Parathyroid adenoma (tissue), 2 donors: Measurements from ENCODE around the gene MAD1L1.

Experiments
- H2AFZ ChIP-seq: fragments of 300-600 bp; sonication (generic); one replicate; pipeline ENCODE4 v1.7.0; 2017; ENCODE audit warnings: antibody characterized with exemption, mild to moderate bottlenecking
- H3K27ac ChIP-seq: fragments of 300-600 bp; sonication (generic); one replicate; pipeline ENCODE4 v1.7.0; 2017
- H3K27me3 ChIP-seq: fragments of 300-600 bp; sonication (generic); one replicate; pipeline ENCODE4 v1.7.0; 2017; ENCODE audit warnings: low read length; ENCODE audit not compliant: control insufficient read depth, insufficient read depth
- H3K36me3 ChIP-seq: fragments of 300-600 bp; sonication (generic); one replicate; pipeline ENCODE4 v1.7.0; 2017; ENCODE audit warnings: low read length; ENCODE audit not compliant: control insufficient read depth, insufficient read depth
- H3K4me1 ChIP-seq: fragments of 300-600 bp; sonication (generic); one replicate; pipeline ENCODE4 v1.7.0; 2017; ENCODE audit warnings: control low read depth
- H3K4me2 ChIP-seq: fragments of 300-600 bp; sonication (generic); one replicate; pipeline ENCODE4 v1.7.0; 2017; ENCODE audit warnings: low read length
- H3K4me3 ChIP-seq: fragments of 300-600 bp; sonication (generic); one replicate; pipeline ENCODE4 v1.7.0; 2017; ENCODE audit warnings: low read depth, low read length
- H3K79me2 ChIP-seq: fragments of 300-600 bp; sonication (generic); one replicate; pipeline ENCODE4 v1.7.0; 2017; ENCODE audit warnings: control low read depth
- H3K9ac ChIP-seq: fragments of 300-600 bp; sonication (generic); one replicate; pipeline ENCODE4 v1.7.0; 2017; ENCODE audit warnings: mild to moderate bottlenecking
- H3K9me3 ChIP-seq: fragments of 300-600 bp; sonication (generic); one replicate; pipeline ENCODE4 v1.7.0; 2017; ENCODE audit warnings: low read length; ENCODE audit not compliant: control insufficient read depth
- CTCF ChIP-seq: fragments of 300-600 bp; sonication (generic); IDR thresholded peaks from one replicate; pipeline ENCODE4 v1.7.0; 2017; ENCODE audit warnings: antibody characterized with exemption, mild to moderate bottlenecking
- donor health status: primary hyperparathyroidism.

MAD1L1 gene

GRCh38 chr7:2202361-2202761 is 30.4 kb downstream of the MAD1L1 start:
- Histone ChIP-seq H3K79me2 (peaks cover 2% of the 10 kb centered on the region), H3K27ac (no peak overlapping the region), H2AFZ (no peak overlapping the region), H3K36me3 (no peaks in the 10 kb centered on the region), H3K4me1 (no peaks in the 10 kb centered on the region), H3K9ac (no peak overlapping the region), H3K9me3 (no peaks in the 10 kb centered on the region), H3K4me2 (no peak overlapping the region), H3K4me3 (no peak overlapping the region), H3K27me3 (no peaks in the 10 kb centered on the region)
- TF ChIP-seq CTCF: no peak

GRCh38 chr7:2201686-2202360 is 30.9 kb downstream of the MAD1L1 start:
- H3K79me2 ChIP-seq: peaks cover 2% of the 10 kb centered on the region
- H3K27me3 ChIP-seq: no peaks in the 10 kb centered on the region
- H3K4me1 ChIP-seq: no peaks in the 10 kb centered on the region
- H2AFZ ChIP-seq: no peak overlapping the region
- H3K9me3 ChIP-seq: no peaks in the 10 kb centered on the region
- H3K9ac ChIP-seq: no peak overlapping the region
- H3K27ac ChIP-seq: no peak overlapping the region
- H3K4me3 ChIP-seq: no peak overlapping the region
- TF ChIP-seq CTCF: no peak
- no peaks in the 10 kb centered on the region for H3K36me3 ChIP-seq
- H3K4me2 ChIP-seq: no peak overlapping the region

- no peak overlapping the region for H3K4me3 ChIP-seq
- H3K9me3 ChIP-seq: no peaks in the 10 kb centered on the region
- H3K9ac ChIP-seq: no peak overlapping the region
- no peaks in the 10 kb centered on the region for H3K4me1 ChIP-seq
- no peak for TF ChIP-seq CTCF
- H3K36me3 ChIP-seq: no peaks in the 10 kb centered on the region
- H3K79me2 ChIP-seq: peaks cover 2% of the 10 kb centered on the region
- no peaks in the 10 kb centered on the region for H3K27me3 ChIP-seq
- no peak overlapping the region for H3K4me2 ChIP-seq
- H3K27ac ChIP-seq: no peak overlapping the region
- H2AFZ ChIP-seq: no peak overlapping the region
These were observed 31.6 kb downstream of the MAD1L1 start for GRCh38 chr7:2201128-2201527.

DNA sequence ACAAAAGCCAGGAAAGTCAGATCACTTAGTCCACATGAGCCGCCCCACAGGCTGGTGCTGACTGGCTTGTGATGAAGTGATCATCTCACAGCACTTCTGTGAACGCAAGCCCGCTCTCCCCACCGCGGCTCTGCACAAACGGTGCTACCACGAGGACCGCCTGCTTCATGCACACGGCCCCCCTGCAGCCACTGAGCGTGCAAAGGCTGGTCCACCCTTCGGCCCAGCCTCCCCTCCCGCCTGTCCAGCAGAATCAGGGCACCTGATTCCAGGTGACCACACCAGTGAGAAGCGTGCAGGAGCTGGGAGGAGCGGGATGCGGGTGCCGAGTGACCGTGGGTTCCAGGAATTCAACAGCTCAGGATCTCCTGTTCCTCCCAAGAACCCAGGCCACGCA is 32.2 kb downstream of the MAD1L1 start:
- H3K79me2 ChIP-seq: peaks cover 2% of the 10 kb centered on the region
- no peak overlapping the region for H3K4me3 ChIP-seq
- no peaks in the 10 kb centered on the region for H3K4me1 ChIP-seq
- no peaks in the 10 kb centered on the region for H3K36me3 ChIP-seq
- TF ChIP-seq CTCF: no peak
- no peak overlapping the region for H2AFZ ChIP-seq
- no peak overlapping the region for H3K27ac ChIP-seq
- no peak overlapping the region for H3K9ac ChIP-seq
- no peaks in the 10 kb centered on the region for H3K9me3 ChIP-seq
- H3K27me3 ChIP-seq: no peaks in the 10 kb centered on the region
- H3K4me2 ChIP-seq: no peak overlapping the region

GRCh38 chr7:2199956-2200583 is 32.7 kb downstream of the MAD1L1 start:
- Histone ChIP-seq H3K4me3 (no peak overlapping the region), H2AFZ (no peak overlapping the region), H3K27me3 (no peaks in the 10 kb centered on the region), H3K27ac (no peak overlapping the region), H3K9me3 (no peaks in the 10 kb centered on the region), H3K36me3 (no peaks in the 10 kb centered on the region), H3K9ac (no peak overlapping the region), H3K4me2 (no peak overlapping the region), H3K4me1 (no peaks in the 10 kb centered on the region), H3K79me2 (peaks cover 2% of the 10 kb centered on the region)
- TF ChIP-seq CTCF: no peak
